GM21825 (cell line): Measurements from ENCODE around the gene GALNS.
"Not testable (repeated sequence)": the region's sequence is repeated elsewhere in the genome, so short reads cannot be mapped to it uniquely, and the experiment has no call there.

Experiments used
- ATAC-seq: cut with Tn5 transposase; IDR thresholded peaks from one replicate; pipeline ENCODE4 v1.9.1; 2021; ENCODE audit warnings: mild to moderate bottlenecking, moderate library complexity; ENCODE audit not compliant: unreplicated experiment

Gene GALNS

DNA sequence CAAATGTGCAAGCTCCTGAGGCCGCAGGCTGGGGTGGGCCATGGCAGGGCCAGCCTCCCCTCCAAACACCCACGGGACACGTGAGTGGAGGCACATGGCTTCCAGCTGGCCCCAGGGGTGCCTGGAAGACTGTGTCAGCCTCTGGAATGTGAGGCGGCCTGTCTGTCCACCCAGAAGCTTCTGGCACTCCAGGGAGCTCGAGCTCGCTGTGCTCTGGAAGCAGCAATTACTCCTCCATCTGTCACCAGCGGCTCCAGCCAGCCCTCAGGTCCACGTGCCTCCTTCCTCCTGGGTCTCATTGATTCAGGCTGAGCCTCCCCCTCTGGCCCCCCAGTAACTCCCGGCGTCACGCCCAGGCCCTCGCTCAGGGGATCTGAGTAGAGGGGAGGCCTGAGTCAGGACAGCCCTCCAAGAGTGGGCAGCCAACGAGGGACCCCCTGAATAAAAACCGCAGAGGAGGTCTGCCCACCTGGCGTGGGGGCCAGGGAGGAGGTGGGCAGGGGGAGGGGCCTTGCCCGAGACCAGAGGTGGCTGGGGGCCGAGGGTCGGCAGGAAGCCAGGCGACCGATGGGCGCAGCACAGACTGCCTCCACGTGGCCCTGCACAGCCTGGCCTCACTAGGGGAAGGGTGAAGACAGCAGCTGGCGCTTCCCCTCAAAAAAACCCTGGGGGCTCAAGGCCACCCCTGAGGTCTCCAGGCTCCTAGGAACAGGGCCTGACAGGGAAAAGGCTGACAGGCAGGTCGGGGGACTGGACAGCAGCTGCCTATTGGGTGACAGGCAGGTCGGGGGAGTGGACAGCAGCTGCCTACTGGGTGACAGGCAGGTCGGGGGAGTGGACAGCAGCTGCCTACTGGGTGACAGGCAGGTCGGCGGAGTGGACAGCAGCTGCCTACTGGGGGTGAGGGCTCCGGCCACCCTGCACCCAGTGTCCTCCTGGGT, 83.6 kb downstream of the GALNS start:
- no peak for ATAC-seq

DNA sequence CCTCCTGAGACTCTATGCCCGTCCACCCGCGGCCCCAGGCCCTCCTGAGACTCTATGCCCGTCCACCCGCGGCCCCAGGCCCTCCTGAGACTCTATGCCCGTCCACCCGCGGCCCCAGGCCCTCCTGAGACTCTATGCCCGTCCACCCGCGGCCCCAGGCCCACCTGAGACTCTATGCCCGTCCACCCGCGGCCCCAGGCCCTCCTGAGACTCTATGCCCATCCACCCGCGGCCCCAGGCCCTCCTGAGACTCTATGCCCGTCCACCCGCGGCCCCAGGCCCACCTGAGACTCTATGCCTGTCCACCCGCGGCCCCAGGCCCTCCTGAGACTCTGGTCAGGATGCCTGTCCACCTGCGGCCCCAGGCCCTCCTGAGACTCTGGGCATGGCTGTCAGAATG, 85.0 kb downstream of the GALNS start:
- not testable (repeated sequence) for ATAC-seq

DNA sequence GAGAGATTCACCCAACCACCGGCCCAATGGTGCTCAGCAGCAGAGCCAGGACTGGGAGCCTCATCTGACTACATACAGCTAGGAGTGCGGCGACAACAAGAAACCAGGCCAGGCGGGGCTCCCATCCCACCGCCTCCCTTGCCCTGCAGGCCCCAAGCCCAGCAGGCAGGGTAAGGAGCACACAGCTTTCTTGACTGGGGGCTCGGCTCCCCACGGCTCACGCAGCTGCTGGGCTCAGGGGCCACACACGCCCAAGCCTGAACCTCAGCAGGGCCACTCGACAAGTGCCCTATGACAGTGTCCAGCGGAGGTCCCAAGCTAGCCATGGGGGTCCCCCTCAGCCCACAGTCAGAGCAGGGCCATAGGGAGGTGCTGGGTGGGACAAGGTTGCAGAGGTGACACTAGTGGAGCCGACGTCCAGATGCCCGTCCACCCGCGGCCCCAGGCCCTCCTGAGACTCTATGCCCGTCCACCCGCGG, 85.4 kb downstream of the GALNS start:
- no peak for ATAC-seq

DNA sequence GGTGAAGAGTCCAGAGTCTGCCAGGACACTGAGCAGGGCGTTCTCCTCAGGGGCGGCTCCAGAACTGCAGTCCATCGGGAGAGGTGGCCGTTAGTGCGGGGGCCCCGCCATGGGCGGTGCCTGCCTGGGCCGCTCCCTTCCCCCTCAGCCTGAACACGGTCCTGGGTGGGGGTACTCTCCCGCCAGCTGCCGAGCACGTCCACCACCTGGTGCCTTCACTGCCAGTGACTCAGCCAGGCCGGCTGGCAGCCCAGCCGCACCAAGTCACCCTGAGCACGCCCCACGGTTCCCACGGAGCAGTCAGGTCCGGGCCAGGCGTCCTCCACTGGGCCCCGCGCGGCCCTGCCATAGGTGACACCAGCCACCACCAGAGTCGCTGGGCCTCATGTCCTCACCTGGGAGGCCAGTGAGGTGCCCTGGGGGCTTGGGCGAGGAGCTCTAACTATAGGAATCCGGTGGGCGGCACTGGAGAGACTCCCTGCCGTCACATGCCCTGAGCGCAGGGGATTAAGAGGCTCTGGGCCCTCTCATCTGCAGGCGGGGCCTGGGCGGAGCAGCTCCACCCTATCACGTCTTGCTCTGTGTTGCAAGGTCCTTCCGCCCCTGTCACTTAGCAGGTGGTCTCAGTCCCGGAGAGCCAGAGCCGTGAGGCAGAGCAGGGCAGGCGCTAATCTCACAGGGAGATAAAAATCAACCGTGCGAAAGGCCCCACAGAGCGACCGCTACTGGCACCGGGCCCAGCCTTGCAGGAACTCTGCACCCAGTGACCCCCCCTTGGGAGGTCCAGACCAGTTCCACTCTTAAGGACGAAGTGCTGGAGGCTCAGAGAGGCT, 86.1 kb downstream of the GALNS start:
- ATAC-seq, result no peak

DNA sequence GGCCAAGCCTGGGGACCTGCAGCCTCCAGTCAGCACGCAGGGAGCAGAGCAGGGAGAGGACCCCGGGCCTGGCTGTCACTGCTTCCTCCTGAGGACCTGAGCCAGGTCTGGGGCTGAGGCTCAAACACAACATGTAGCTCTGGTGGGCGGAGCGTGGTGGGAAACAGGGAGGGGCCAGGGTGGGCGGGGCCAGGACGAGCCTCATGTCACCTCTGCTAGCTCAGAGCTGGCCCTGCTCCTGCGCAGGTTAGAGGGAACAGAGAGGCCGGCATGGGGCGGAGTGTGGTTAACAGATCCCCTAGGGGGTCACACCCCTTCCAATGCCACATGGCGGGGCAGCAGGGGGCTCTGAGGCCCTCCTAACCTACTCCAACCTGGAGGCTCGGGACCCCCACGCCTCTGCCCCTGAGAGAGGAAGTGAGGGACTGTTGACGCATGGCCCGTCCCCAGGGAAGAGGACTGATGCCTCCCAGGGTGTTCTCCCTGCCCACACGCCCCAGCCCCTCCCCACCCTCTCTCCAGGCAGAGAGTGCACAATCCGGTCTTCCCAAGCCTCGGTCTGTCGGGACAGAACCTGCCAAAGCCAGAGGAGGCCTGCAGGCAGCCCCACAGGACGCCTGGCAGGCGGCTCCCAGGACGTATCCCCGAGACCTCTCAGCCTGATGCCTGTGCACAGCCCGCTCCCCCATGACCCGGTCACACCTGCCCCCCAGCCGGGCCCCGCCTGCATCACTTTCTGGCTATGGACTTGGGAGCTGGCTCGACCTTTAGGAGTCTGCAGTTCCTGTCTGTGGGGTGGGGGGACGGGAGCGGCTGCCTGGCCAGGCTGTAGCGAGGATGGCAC, 86.9 kb downstream of the GALNS start:
- no peak for ATAC-seq

DNA sequence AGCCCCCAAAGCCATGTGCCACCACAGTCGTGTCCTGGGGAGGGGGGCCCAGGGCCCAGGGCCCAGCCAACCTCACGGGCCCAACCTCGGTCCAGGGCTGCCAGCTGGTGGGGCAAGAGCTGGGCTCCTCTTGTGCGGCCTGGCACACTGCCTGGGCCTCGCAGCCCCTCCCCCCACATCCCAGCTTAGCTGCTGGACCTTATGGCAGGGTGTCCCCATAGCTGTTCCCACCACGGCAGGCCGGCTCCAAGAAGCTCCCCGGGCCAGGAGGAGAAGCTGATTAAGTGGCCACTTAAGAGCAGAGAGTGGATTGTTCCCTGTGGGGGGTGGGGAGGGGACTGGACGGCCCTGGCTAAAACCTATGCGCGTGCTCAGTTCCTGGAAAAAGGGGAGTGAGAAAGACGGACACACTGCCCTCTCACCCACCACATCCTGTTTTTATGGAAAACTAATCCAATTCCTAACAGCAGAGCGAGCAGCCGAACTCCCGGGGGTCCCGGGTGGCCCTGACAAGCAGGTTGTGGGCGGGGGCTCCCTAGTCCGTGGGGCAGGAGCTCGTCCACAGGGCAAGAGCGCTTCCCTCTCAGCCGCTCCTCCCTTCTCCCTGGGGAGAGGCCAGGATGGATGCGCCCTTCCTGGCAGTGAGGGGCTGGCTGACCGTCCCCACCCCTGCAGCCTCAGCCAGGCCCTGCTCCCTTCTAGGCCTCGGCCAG, 88.5 kb downstream of the GALNS start:
- no peak for ATAC-seq

DNA sequence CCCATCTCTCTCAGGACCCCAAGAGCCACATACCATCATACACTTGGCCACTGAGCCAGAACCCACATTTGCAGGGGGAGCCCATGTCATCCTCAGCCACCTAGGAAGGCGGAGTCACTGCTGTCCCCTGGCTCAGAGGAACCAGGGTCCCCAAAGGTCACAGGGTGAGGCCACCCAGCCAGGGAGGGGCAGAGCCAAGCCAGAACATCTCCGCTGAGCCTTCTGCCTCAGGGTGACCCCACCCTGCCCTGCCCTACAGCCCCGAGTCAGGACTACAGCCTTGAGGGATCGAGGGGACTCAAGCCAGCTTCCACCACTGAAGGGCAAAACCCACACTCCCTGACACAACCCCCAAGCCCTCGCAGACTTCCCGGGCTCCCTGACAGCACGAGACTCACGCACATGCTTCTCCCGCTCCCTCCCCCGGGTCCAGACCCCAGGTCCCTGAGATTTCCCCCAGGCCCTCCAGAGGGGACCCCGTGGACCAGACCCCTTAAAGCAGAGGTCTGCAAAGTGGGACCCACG, 89.1 kb downstream of the GALNS start:
- ATAC-seq, result no peak

DNA sequence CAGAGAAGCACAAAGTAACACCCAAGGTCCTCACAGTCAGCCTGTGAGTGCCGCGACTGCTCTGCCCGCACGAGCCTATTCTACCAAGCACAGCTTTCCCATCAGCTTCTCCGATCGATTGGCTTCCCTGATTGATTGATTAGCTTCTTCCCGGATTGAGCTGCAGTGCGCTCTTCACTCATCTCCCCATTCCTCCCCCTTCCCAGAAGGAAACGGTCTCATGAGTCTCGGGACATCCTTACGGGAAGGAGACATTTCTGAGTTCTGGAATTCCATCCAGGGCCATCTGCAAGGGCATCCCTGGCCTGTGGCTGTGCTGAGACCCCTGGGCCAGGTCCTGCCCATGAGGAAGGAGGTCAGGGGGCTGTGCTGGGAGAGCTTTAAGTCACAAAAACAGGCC, 89.8 kb downstream of the GALNS start:
- no peak for ATAC-seq

DNA sequence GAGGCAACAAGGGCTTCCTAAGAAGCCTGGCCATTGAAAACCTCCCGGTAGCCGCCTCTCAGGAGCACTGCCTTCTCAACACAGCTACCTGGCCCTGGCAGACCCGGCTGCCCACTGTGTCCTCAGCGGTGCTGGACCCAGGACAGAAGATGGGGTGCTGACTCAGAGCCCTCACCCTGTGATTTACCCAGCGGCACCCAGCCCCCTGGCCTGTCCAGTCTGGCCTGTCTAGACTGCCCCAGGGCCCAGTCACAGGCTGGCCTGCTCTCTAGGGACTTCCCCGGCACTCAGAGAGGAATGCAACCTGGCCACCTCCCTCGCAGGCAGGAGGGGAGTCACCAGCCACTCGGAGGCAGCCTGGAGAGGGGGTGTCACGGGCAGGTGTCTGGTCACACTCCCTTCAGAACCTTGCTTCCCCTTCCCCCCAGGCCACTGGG, 91.8 kb downstream of the GALNS start:
- no peak for ATAC-seq

DNA sequence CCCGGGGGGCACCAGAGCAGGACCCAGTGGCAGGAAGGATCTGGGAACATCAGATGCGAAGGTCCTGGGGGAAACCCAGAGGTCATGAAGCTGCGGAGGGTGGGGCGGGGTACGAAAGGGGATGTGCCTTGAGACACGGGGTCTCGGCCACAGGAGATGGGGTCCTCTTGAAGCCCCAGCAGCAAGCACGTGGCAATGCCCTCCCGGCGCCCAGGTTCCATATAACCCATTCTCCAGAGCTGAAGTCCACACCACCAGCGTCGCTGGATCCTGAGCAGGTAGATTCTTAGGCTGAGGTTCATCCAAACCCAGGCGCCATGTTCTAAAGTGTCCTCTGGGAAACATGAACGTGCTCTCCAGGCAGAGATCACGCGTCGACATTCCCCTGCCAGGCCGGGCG, 92.7 kb downstream of the GALNS start:
- ATAC-seq, result no peak
